ENCODE results near the gene FAM193B. TPM values are rescaled to one million over a fixed set of nuclear protein-coding genes. Genes with fewer than 3 reads are reported as not detected.

Gene FAM193B
- total and polyA plus RNA-seq, 2 of the 13 experiments (the other 11 are each of a cell fraction or from before 2014, with no cell fraction given), result 21.2 to 40.9 TPM

GRCh38 chr5:177546258-177546741, 8.1 kb downstream of the FAM193B start (continued):
- TF ChIP-seq ZNF609 (CRISPR knock-in tag; IDR thresholded peaks at IDR 0.05; ENCODE audit: borderline replicate concordance) (no peak), ZNF891 (CRISPR knock-in tag; IDR thresholded peaks at IDR 0.05) (no peak), CREB3 (CRISPR knock-in tag; IDR thresholded peaks at IDR 0.05) (no peak), NBN (conservative IDR thresholded peaks at IDR 0.05) (no peak), MNT (IDR thresholded peaks at IDR 0.05) (no peak), PCBP2 (optimal IDR thresholded peaks at IDR 0.05; ENCODE audit: low read depth, low read length, poor library complexity, severe bottlenecking) (no peak), ZNF20 (CRISPR knock-in tag; IDR thresholded peaks at IDR 0.05) (no peak), RFX5 (IDR thresholded peaks at IDR 0.05; ENCODE audit: low read depth, low read length) (no peak), IRF2 (CRISPR knock-in tag; IDR thresholded peaks at IDR 0.05) (0 out of 2 replicates have a peak, but pooled peaks have one; percentile 14), SYNCRIP (IDR thresholded peaks at IDR 0.05; ENCODE audit: insufficient read depth, low read depth, low read length) (no peak), ZNF607 (CRISPR knock-in tag; IDR thresholded peaks at IDR 0.05; ENCODE audit: borderline replicate concordance) (no peak), ARHGAP35 (CRISPR knock-in tag; IDR thresholded peaks at IDR 0.05; ENCODE audit: borderline replicate concordance) (no peak), E2F2 (CRISPR knock-in tag; IDR thresholded peaks at IDR 0.05; ENCODE audit: borderline replicate concordance) (no peak), ZNF616 (CRISPR knock-in tag; IDR thresholded peaks at IDR 0.05; ENCODE audit: low read depth) (no peak), CC2D1A (CRISPR knock-in tag; IDR thresholded peaks at IDR 0.05) (no peak), BCL6 (CRISPR knock-in tag; IDR thresholded peaks at IDR 0.05) (no peak)
- TF ChIP-seq, protein P1, sequence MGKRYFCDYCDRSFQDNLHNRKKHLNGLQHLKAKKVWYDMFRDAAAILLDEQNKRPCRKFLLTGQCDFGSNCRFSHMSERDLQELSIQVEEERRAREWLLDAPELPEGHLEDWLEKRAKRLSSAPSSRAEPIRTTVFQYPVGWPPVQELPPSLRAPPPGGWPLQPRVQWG (CRISPR knock-in tag; IDR thresholded peaks at IDR 0.05; ENCODE audit: borderline replicate concordance, low read depth), result no peak
